Stimulated activated CD4-positive, alpha-beta T cell treated with anti-CD3 and anti-CD28 coated beads, Interleukin-1b, Interleukin-23, amount 100 ng/mL, for 4 hours (primary cell): ENCODE results near the gene PRPF6.

Source experiments
- DNase-seq, 2 donors: peaks; one replicate each; pipeline ENCODE4 v3.0.0-alpha.2; 2020; ENCODE audit warnings: low read depth in 2 of 2

The PRPF6 gene

GRCh38 chr20:64064145-64064698, 83.3 kb downstream of the PRPF6 start:
- no peak for DNase-seq

- DNase-seq: no peak
Measured at GRCh38 chr20:64065062-64065973, 84.4 kb downstream of the PRPF6 start.

DNA sequence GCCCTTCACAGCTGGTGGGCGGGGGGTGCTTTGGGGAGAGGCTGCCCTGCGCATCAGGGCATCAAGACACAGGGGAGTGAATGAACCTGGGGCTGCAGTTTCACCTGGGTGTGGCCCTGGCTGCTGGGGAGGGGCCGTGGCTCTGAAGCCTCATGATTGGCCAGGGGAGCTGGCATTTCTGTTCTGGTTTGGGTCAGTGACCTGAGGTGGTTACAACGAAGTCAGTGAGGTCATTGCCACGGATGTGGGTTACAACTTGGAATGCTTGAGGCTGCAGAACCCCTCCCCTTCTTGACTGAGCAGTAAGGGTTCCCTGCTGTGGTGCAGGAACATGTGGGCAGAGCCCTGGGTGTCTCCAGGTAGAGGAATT, 85.0 kb downstream of the PRPF6 start:
- DNase-seq: no peak

GRCh38 chr20:64067005-64067632, 86.2 kb downstream of the PRPF6 start:
- no peak for DNase-seq

DNA sequence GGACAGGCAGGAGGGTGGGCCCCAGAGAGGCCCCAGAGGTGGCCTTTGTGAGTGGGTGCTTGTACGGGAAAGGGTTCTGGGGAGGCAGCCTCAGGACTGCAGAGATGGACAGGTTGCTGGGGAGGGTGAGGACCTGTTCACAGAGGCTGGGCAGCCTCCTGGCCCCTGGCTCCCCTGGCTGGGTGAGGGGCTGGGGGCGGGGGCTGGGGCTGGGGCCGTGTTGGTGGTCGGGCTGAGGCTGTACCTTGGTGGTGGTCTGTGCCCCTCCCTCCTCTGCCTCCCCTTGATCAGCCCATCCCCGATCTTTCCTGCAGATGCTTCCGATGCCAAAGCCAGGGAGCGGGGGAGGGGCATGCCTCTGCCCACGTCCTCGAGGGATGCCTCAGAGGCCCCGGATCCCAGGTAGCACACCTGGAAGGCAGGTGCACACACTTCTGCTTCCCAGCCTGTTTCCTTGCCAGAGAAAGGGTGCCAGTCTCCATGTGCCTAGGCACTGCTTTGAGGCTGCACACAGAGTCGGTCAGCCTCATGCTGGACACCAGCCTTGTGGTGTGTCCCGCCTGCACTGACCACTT, 86.9 kb downstream of the PRPF6 start:
- no peak for DNase-seq

- no peak for DNase-seq
Measured at GRCh38 chr20:64068386-64069208, 87.7 kb downstream of the PRPF6 start.

- DNase-seq: no peak
Measured at GRCh38 chr20:64069209-64069613, 88.3 kb downstream of the PRPF6 start.

GRCh38 chr20:64069614-64070243, 88.8 kb downstream of the PRPF6 start:
- DNase-seq: no peak

DNA sequence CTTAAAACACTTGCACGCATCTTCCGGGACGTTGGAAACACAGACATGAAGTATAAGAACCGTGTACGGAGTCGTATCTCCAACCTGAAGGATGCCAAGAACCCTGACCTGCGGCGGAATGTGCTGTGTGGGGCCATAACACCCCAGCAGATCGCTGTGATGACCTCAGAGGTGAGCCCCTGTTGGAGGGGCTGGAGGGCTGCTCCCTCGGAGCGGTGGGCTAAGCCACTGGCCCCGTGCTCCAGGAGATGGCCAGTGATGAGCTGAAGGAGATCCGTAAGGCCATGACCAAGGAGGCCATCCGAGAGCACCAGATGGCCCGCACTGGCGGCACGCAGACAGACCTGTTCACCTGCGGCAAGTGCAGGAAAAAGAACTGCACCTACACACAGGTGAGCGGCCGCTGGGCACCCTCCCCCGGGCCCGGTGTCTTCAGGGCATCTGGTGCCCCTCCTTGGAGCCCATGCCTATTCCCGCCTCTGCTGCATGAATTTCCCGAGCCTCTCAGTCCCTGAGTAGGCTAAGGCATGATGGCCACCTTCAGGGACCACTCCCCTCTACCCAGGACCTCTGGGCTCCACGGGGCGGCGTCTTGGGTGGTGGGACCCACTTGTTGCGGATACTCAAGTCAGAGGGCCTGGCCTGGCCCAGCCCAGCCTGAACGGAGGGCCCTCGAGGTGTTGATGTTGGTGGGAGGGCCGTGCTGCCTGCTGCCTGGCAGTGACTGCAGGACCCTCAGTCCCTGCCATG, 89.5 kb downstream of the PRPF6 start:
- DNase-seq: no peak

DNA sequence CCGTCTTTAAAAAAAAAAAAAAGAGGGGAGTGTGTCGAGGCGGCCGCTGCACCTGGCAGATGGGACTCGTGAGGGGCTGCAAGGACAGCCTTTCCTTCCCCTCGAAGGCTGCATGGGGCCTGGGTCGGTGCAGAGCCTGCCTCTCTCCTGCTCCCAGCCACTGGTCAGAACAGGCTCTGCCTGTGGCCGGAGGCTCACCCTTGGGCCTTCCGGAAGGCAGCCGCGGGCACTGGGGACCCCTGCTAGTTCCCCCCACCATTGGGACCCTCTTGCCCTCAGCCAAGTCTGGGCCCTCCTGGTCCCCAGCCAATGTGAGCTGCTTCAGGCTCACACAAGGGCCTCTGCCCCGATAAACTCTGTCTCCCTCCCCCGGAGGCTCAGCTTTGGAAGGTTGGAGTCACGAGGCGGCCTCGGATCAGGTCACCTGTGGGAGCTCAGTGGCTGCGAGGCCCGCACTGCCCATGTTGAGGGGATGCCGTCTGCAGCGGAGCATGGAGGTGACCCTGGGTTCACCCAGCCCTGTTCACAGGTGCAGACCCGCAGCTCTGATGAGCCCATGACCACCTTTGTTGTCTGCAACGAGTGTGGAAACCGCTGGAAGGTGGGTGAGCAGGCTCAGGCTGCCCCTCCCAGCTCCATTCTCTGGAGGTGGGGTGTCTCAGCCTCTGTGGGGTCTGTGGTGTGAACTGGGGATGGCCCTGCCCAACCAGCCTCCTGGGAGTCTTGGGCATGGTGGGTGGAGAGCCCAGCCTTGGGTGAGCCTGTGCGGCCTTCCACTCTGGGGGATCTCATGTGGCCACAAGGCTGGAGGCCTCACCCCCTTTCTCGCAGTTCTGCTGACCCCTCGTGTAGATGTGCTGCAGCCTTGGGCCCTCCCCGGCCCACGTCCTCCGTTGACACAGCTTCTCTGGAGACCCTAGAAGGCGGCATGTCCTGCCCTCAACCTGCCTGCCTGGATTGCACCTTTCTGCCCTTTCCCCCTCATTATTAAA, 90.7 kb downstream of the PRPF6 start:
- no peak for DNase-seq

DNA sequence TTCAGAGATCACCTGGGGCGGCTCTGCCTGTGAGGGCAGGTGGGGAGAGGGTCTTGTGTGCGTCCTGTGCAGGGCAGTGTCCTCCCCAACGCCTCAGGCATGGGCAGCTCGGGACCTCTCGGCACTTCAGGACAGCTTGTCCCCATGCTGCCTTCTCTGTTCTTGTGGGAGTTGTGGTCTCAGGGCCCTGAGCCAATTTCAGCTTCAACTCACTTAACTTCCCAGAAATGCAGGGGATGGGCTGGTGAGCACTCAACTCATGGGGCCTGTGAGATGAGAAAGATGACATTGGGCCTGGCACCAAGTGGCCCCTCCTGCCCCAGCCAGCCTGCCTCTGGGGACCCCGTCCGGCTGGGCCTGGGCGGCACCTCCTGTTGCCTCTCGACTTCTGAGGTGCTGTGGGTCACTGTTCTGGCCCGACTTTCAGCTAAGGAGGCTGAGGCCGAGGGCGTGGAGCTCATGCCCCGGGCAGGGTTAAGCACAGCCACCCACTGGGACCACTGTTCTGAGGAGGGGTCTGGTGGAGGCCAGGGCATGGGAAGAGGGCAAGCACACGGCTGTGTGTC, 91.6 kb downstream of the PRPF6 start:
- DNase-seq: no peak

DNA sequence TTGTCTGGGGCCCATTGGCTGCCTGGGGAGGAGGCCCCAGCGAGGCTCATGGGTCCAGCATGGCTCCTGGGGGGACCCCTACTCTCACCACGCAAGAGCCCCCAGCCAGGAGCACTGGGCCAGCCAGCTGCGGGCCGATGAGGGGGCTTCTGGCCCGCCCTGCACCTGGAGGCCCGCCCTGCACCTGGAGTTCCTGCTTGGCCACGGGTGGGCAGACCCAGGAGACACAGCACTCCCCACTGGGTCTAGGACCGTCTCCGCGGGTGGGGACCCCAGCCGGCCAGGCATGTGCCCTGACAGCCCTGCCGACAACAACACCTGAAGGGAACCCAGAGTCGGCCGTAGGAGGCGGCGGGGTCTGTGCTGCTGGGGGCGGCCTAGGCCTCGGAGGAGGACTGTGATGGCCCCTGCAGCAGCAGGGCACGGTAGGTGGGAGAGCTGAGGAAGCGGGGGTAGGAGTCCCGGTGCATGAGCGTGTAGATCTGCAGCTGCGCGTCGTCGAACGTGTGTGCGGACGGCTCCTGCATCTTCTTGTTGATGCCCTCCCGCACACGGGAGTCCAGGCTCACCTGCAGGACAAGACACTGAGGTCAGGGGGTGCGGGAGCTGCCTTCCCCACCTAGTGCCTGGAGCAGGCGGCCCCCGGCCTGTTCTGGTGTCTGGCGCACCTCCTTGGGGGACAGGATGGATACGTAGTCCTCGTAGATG, 92.7 kb downstream of the PRPF6 start:
- DNase-seq: no peak

DNA sequence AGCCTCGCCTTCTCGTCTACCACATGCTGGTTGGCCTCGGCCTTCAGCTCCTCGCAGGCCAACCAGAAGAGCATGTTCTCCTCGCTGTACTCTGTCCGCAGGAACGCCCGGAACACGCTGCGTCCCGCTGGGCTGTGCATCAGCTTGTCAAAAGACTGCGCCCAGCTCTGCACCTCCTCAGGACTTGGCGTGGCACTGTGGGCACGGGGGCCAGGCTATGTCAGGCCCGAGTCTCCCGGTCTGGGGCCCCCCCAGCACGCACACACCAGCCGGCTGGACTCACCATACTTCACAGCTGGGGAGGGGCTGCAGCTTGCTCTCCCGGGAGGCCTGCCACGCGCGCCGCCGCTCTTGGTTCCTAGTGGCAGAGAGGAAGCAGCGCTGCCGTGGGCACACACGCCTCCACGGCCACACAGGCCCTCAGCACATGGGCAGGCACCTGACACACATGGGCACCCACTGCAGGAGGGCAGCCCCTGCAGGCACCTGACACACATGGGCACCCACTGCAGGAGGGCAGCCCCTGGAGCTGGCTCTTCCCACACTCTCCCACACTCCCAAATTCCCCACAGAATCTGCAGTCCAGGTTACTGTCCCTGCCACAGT, 93.4 kb downstream of the PRPF6 start:
- no peak for DNase-seq

- no peak for DNase-seq
Measured at GRCh38 chr20:64074963-64075362, 94.0 kb downstream of the PRPF6 start.

- DNase-seq: no peak
Measured at GRCh38 chr20:64075556-64075955, 94.6 kb downstream of the PRPF6 start.

DNA sequence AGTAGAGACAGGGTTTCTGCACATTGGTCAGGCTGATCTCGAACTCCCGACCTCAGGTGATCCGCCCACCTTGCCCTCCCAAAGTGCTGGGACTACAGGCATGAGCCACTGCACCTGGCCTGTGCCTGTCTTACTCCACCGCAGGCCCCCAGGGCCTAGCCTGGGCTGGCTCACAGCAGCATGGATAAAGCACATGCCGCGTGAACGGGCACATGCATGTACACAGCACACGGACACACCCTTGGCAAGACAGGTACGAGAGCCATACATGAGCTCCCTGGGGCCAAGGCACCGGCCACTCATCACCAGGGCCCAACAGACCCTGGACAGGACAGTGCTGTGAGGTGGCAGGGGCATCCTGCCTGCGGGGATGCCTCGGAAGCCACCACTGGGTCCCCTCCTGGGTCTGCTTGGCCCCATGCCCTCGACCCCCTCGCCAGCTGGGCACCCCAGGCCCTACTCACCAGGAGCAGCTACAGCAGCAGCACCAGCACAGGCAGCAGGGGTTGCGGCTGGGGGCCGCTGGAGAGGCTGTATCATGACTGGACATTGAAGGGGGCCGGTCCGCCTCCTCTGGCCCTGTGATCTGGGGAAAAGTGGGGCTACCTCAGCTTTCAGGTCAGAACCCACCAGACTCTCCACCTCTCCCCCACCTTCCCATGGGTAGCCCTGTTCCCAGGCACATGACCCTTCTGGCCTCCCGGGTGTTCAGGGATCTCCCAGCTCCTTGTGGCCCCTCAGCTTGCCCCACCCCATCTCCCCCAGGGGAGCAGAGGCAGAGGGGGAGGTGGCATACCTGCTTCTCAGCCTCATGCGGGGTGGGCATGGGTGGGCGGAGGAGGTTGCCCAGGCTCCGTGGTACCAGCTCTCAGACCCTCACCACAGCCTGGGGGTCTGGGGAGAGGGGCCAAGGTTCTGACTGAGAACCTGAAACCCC, 95.4 kb downstream of the PRPF6 start:
- no peak for DNase-seq

DNA sequence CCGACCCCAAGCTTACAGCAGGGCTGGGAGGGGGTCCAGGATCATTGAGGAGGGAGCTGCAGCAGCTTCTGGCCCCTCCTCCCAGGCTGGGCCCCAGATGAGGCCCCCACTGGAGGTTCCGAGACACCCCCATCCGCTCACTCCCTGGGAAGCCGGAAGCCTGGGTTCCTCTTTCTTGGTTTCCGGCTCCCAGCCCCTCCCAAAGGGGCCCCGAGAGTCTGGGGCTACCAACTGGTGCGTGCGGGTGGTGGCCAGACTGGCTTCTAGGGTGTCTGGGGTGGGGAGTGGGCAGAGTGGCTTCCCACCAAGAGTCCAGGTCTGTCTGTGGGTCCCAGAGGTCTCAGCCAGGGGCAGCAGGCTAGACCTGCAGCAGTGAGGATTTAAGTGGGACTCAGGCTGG, 96.2 kb downstream of the PRPF6 start:
- DNase-seq: no peak
